Measurements from ENCODE around the gene COL16A1. TPM values are rescaled to one million over a fixed set of nuclear protein-coding genes. Genes with fewer than 3 reads are reported as not detected.

COL16A1 gene
- polyA plus RNA-seq, 3 donors = 0.13 TPM; not detected in 2

- H3K4me2 ChIP-seq (replicated peaks; ENCODE audit: extremely low read depth, low read length, poor library complexity, severe bottlenecking) = no peak overlapping the region
- H2AFZ ChIP-seq (ENCODE audit: insufficient read depth, low read depth, low read length, poor library complexity, severe bottlenecking) = no peak overlapping the region
- H3K9ac ChIP-seq (ENCODE audit: insufficient read depth, low read length, poor library complexity, severe bottlenecking) = no peak overlapping the region
- peaks cover 5% of the 10 kb centered on the region for H3K4me1 Mint-ChIP-seq
- no peaks in the 10 kb centered on the region for H3K9me3 ChIP-seq (replicated peaks in 1 of 2; ENCODE audit: control insufficient read depth in 1 of 2, insufficient read depth in 1 of 2, low read length in 2 of 2)
- peaks cover 1 to 19% of the 10 kb centered on the region in 2 donors for H3K27me3 ChIP-seq (ENCODE audit: control insufficient read depth in 2 of 2, insufficient read depth in 2 of 2, low read length in 2 of 2)
- no peaks in the 10 kb centered on the region for H3K36me3 ChIP-seq (replicated peaks in 1 of 2; ENCODE audit: control insufficient read depth in 1 of 2, insufficient read depth in 2 of 2, low read length in 2 of 2)
- no peaks in the 10 kb centered on the region for H3K4me1 ChIP-seq (ENCODE audit: control insufficient read depth in 1 of 2, insufficient read depth in 2 of 2, low read length in 2 of 2)
- H4K20me1 ChIP-seq (ENCODE audit: insufficient read depth, low read length) = no peaks in the 10 kb centered on the region
- intact Hi-C loops (cut with micrococcal nuclease) = no loop called here
- peaks cover 21 to 24% (median 22%) of the 10 kb centered on the region in 3 donors for H3K27me3 Mint-ChIP-seq (ENCODE audit: low read depth in 3 of 3)
- no peak overlapping the region for H3K4me3 Mint-ChIP-seq
- DNase-seq = no peak
- H3K27ac Mint-ChIP-seq = no peak overlapping the region
- no peak overlapping the region for H3K27ac ChIP-seq (ENCODE audit: low read depth in 1 of 2, low read length in 2 of 2)
- TF ChIP-seq CTCF (IDR thresholded peaks at IDR 0.05) = no peak
- no peaks in the 10 kb centered on the region for H3K36me3 Mint-ChIP-seq
- WGBS (ENCODE audit: insufficient coverage) = 76% methylated on average over 9 of the region's 10 CpGs
- H3K9me3 Mint-ChIP-seq = peaks cover 0 to 2% (median 0%) of the 10 kb centered on the region in 7 donors
- H3K4me3 ChIP-seq (replicated peaks in 1 of 3; ENCODE audit: low read depth in 2 of 3, low read length in 3 of 3) = no peak overlapping the region
- H3K79me2 ChIP-seq (ENCODE audit: insufficient read depth, low read length) = no peaks in the 10 kb centered on the region
Measured at GRCh38 chr1:31699341-31699891, 4.4 kb downstream of the COL16A1 start.

GRCh38 chr1:31697369-31697984 lies 6.3 kb downstream of the COL16A1 start:
- H3K79me2 ChIP-seq (ENCODE audit: insufficient read depth, low read length) = no peaks in the 10 kb centered on the region
- H3K27me3 ChIP-seq (ENCODE audit: control insufficient read depth in 2 of 2, insufficient read depth in 2 of 2, low read length in 2 of 2) = no peaks in the 10 kb centered on the region
- Mint-ChIP-seq H3K27me3 (ENCODE audit: low read depth in 3 of 3) (peaks cover 6 to 9% (median 7%) of the 10 kb centered on the region in 3 donors), H3K36me3 (no peaks in the 10 kb centered on the region), H3K9me3 (peaks cover 0 to 2% (median 0%) of the 10 kb centered on the region in 7 donors), H3K4me3 (no peak overlapping the region), H3K27ac (no peak overlapping the region), H3K4me1 (peaks cover 5% of the 10 kb centered on the region)
- TF ChIP-seq CTCF (IDR thresholded peaks at IDR 0.05) = no peak
- DNase-seq = no peak
- no peaks in the 10 kb centered on the region for H3K4me1 ChIP-seq (ENCODE audit: control insufficient read depth in 1 of 2, insufficient read depth in 2 of 2, low read length in 2 of 2)
- H2AFZ ChIP-seq (ENCODE audit: insufficient read depth, low read depth, low read length, poor library complexity, severe bottlenecking) = no peak overlapping the region
- no peak overlapping the region for H3K27ac ChIP-seq (ENCODE audit: low read depth in 1 of 2, low read length in 2 of 2)
- H3K4me2 ChIP-seq (replicated peaks; ENCODE audit: extremely low read depth, low read length, poor library complexity, severe bottlenecking) = no peak overlapping the region
- H4K20me1 ChIP-seq (ENCODE audit: insufficient read depth, low read length) = no peaks in the 10 kb centered on the region
- intact Hi-C loops (cut with micrococcal nuclease) = no loop called here
- no peaks in the 10 kb centered on the region for H3K9me3 ChIP-seq (replicated peaks in 1 of 2; ENCODE audit: control insufficient read depth in 1 of 2, insufficient read depth in 1 of 2, low read length in 2 of 2)
- no peaks in the 10 kb centered on the region for H3K36me3 ChIP-seq (replicated peaks in 1 of 2; ENCODE audit: control insufficient read depth in 1 of 2, insufficient read depth in 2 of 2, low read length in 2 of 2)
- no peak overlapping the region for H3K9ac ChIP-seq (ENCODE audit: insufficient read depth, low read length, poor library complexity, severe bottlenecking)
- 95% methylated on average over 10 of the region's 12 CpGs for WGBS (ENCODE audit: insufficient coverage)
- H3K4me3 ChIP-seq (replicated peaks in 1 of 3; ENCODE audit: low read depth in 2 of 3, low read length in 3 of 3) = no peak overlapping the region

All from CD14-positive monocyte (primary cell).